NOMO-1 treated with DMSO at 0.1 percent for 48 hours (cell line): Measurements from ENCODE around the gene PIP5K1C.
"Not testable (repeated sequence)": the region's sequence is repeated elsewhere in the genome, so short reads cannot be mapped to it uniquely, and the experiment has no call there.

ENCODE experiments used
- DNase-seq: peaks from one replicate; lab custom pipeline; 2025; ENCODE audit not compliant: unreplicated experiment; lab: John Stamatoyannopoulos, UW

Gene PIP5K1C

GRCh38 chr19:3661284-3662238 is 38.7 kb downstream of the PIP5K1C start:
- DNase-seq = no peak

DNA sequence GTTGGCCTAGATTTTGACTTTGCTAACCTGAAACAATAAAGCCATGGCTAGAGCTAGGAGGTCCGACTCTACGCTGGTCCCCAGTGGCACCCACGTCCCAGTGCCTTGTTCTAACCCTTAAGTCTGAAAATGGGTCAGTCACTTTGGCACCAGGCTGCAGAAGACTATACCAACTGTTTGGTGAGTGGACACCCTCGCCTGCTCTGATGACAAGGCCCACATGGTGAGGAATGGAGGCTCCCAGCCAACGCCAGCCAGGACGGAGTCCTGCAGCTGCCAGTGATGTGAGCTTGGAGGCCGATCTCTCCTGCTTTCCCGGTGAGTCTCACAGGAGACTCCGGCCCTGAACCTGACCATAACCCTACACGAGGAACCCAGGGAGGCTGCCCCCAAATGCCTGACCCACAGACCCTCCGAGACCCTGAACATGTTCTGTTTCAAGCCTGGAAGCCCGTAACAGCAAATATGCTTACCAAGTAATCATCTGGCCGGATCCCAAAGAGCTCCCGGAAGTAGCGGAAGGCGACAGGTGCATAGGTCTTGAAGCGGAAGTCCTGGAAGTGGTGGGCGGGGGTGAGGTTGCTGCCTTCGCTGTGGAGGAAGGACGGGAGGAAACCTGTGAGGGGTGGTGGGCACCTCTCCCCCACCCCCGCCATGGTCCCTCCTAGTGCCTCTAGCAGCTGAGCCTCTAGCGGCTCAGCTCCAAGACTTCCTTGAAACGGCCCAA is 39.6 kb downstream of the PIP5K1C start:
- no peak for DNase-seq

- DNase-seq = no peak
These were observed 40.5 kb downstream of the PIP5K1C start for GRCh38 chr19:3659746-3660112.

DNA sequence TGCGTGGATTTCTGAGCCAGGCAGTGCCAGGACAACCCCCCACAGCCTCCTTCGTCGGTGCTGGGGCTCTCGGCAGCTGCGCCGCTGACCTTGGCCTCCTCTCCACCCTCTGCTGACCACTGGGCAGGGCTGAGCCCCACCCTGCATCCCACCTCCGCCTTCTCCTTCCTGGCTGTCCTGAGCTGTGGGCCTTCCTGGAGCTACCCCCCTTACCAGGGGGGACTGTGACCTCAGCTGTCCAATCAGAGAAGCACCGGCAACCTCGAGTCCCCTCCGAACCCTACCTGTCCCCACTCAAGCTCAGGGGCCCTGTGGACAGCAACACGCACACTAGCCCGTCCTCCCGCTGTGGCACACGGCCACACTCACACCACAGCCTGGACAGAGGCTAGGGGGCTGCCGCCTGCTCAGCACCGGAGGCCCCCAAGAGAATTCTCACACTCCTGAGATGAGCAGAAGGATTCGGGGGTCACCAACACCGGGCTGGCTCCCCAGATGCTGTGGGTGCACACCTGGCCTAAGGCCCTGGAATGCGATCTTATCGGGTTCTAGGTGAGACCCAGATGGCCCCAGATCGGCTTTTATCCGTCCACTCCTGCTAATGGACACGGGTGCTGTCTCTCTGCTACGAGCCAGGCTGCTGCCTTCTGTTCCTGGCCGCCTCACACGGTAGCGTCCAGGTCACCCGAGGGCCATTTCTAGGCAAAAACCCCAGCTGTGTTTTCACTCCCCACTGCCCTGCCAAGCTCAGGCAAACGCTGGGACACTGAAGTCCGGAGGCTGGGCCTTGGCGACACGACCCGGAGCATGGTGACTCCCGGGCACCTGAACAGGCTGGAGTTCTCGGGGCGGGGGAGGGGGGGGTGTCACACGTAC is 41.2 kb downstream of the PIP5K1C start:
- no peak for DNase-seq

- DNase-seq = no peak
These were observed 42.0 kb downstream of the PIP5K1C start for GRCh38 chr19:3658004-3658869.

DNA sequence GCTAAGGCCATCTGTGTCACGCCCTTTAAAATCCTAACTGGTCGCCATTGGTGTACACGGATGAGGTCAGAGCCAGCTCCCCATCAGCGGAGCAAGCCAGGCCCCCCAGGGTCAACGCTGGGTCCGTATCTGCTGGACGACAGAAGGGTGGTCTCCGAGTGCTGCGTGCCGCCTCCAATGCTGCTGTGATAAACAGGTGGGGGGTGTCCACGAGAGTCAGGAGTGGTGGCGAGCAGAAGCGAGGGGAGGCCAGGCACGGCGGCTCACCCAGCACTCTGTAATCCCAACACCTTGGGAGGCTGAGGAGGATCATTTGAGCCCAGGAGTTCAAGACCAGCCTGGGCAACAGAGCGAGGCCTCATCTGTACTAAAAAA is 42.9 kb downstream of the PIP5K1C start:
- DNase-seq = no peak

- DNase-seq = no peak
These were observed 43.4 kb downstream of the PIP5K1C start for GRCh38 chr19:3656747-3657394.

- DNase-seq = no peak
These were observed 44.1 kb downstream of the PIP5K1C start for GRCh38 chr19:3656073-3656746.

DNA sequence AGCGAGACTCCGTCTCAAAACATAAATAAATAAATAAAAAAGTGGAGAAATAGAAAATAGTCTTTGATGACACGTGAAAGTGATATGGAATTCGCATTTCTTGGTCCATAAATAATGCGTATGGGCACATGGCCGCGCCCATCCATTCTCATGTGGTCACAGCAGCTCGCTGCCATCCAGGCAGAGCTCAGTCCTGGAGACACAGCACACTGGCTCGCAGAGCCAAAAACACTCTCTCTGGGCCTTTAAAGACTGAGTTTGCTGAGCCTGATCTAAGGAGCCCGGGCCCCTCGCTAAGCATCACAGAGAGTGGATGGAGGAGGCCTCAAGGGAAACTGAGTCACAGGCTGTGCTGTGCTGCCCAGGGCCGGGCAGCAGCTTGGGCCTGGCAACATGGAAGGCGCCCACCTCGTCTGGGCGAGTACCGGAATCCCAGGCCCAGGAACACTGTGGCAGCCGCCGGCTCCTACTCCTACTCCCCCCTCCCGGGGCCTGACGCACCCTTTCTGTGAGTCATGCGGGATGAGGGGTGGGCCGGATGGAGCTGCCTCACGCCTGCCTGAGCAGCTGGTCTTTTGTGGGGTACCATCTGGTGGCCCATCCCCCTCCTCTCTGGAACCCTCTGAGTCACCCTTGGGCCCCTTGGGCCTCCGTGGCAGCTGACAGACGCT is 44.7 kb downstream of the PIP5K1C start:
- DNase-seq = no peak

DNA sequence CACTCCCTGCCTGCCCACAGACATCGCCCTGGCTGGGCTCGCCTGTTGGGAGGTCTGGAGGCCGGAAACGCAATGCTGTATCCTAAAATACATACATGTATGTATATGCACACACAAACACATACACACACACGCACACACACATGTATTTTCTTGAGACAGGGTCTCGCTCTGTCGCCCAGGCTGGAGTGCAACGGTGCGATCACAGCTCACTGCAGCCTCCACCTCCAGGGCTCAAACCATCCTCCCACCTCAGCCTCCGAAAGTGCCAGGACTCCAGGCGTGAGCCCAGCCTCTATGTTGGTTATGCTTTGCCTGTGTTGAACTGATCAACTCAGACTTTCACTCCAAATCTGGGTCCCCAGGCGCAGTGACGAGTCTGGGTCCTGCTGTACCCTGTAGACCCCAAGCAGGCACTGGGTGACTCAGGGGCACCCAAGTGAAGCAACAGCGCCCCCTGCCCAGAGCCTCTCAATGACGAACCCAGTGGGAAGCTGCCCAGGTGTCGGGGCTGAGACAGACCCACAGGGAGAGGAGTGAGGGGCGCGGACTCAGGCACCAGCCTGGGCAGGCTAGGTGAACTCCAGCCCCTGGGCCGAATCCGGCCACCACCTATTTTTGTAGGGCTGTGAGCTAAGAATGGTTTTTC is 46.3 kb downstream of the PIP5K1C start:
- no peak for DNase-seq

DNA sequence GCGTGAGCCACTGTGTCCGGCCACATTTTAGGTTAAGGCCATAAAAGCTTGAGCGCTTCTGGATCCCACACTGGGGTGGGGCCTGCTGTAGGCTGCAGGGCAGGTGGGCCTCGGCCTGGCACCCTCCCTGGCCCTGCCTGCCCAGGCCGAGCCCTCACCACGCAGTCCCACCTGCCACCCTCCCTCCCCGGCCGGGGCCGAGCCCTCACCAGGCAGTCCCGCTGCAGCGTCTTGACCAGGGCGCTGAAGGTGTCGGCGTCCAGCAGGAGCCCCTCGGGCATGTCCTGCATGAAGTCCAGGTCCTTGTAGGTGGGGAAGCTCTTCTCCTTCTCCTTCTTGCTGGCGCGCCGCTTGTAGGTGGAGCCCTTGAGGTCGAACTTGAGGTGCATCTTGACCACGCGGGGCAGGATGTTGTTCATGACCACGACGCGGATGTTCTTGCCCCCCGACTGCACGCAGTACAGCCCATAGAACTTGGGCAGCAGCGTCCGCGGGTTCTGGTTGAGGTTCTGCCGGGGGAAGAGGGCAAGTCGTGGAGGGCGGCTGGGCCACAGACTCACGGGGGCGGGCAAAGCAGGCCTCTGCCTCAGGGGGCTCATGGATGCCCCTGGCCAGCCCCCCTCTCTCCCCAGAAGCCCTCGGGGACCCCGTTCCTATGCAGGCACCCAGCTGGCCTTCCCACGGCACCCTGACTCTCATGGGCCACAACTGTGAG is 47.0 kb downstream of the PIP5K1C start:
- no peak for DNase-seq

- no peak for DNase-seq
These were observed 47.8 kb downstream of the PIP5K1C start for GRCh38 chr19:3652422-3652821.

GRCh38 chr19:3651684-3652083 is 48.6 kb downstream of the PIP5K1C start:
- DNase-seq = no peak

GRCh38 chr19:3649888-3650287 is 50.4 kb downstream of the PIP5K1C start:
- DNase-seq = no peak

- DNase-seq = no peak
These were observed 52.0 kb downstream of the PIP5K1C start for GRCh38 chr19:3648037-3648905.

- not testable (repeated sequence) for DNase-seq
These were observed 53.2 kb downstream of the PIP5K1C start for GRCh38 chr19:3647102-3647501.
